Fibroblast of mammary gland (primary cell): Measurements from ENCODE around the gene ABCA9.

ENCODE experiments used
- DNase-seq: peaks from one replicate; pipeline ENCODE4 v3.0.0-alpha.2; 2010; ENCODE audit warnings: low read depth
- H3K4me3 ChIP-seq: 2 replicates; pipeline ENCODE4 v1.5.1; 2011; ENCODE audit warnings: low read depth, mild to moderate bottlenecking, low read length, moderate library complexity; ENCODE audit not compliant: control insufficient read depth
- CTCF ChIP-seq: conservative IDR thresholded peaks from 2 replicates; pipeline ENCODE4 v1.5.1; 2011; ENCODE audit warnings: low read depth, low read length, inconsistent platforms; ENCODE audit not compliant: control insufficient read depth, insufficient read depth

ABCA9 gene

GRCh38 chr17:69065113-69065512 is 4.4 kb upstream of the ABCA9 start:
- H3K4me3 ChIP-seq, result no peak overlapping the region
- no peak for TF ChIP-seq CTCF
- DNase-seq, result no peak

GRCh38 chr17:69064476-69064875 is 3.7 kb upstream of the ABCA9 start:
- H3K4me3 ChIP-seq, result no peak overlapping the region
- TF ChIP-seq CTCF, result no peak
- no peak for DNase-seq

GRCh38 chr17:69064001-69064400 is 3.3 kb upstream of the ABCA9 start:
- no peak for TF ChIP-seq CTCF
- no peak for DNase-seq
- H3K4me3 ChIP-seq, result no peak overlapping the region

- no peak overlapping the region for H3K4me3 ChIP-seq
- TF ChIP-seq CTCF, result no peak
- no peak for DNase-seq
Observed at GRCh38 chr17:69062860-69063581, 2.3 kb upstream of the ABCA9 start.

GRCh38 chr17:69061721-69062556 is 1.2 kb upstream of the ABCA9 start:
- no peak for TF ChIP-seq CTCF
- DNase-seq, result peak; percentile 48
- no peak overlapping the region for H3K4me3 ChIP-seq

- DNase-seq, result peak; percentile 43
- H3K4me3 ChIP-seq, result peak overlapping the region; percentile 24
- TF ChIP-seq CTCF, result no peak
Observed at GRCh38 chr17:69059458-69060175, 1.1 kb downstream of the ABCA9 start.
